B cell (primary cell): ENCODE data around the gene CLK2. TPM values are rescaled to one million over a fixed set of nuclear protein-coding genes. Genes with fewer than 3 reads are reported as not detected.

Source experiments
- ATAC-seq: fragments of 200-7000 bp; cut with Tn5 transposase; one replicate; pipeline ENCODE4 v1.10.0; 2021; ENCODE audit warnings: low read depth, mild to moderate bottlenecking, moderate number of reproducible peaks, moderate library complexity
- CTCF ChIA-PET: fragments of 350-600 bp; sonication (Branson Sonifier 250); formaldehyde crosslinking; loops from one replicate; lab custom pipeline; 2021; ENCODE audit warnings: antibody characterized with exemption, inconsistent platforms; lab: Charles Lee
- POLR2A ChIA-PET: fragments of 350-600 bp; sonication (Branson Sonifier 250); formaldehyde crosslinking; loops from one replicate; lab custom pipeline; 2021; ENCODE audit warnings: antibody characterized with exemption; lab: Charles Lee
- DNase-seq: peaks from one replicate; pipeline ENCODE4 v3.0.0; 2013
- H2AFZ ChIP-seq: 2 replicates; pipeline ENCODE4 v1.6.1; 2012; ENCODE audit warnings: mild to moderate bottlenecking, low read depth, low read length; ENCODE audit not compliant: insufficient read depth, poor library complexity, severe bottlenecking
- H3K27ac ChIP-seq, 2 donors: 1 replicate in 1 of 2; 2 replicates in 1 of 2; pipeline ENCODE4 v1.5.1; 2012 to 2013; ENCODE audit warnings: low read length in 2 of 2, mild to moderate bottlenecking in 2 of 2, moderate library complexity in 1 of 2
- H3K27me3 ChIP-seq, 4 experiments: fragments of 200-600 bp in 1 of 4; sonication (generic) in 1 of 4; replicated peaks in 1 of 4; 1 replicate in 2 of 4; 2 replicates in 2 of 4; pipeline versions ENCODE4 v1.6.1 to v1.7.0; 2013 to 2016; ENCODE audit warnings: low read length in 3 of 4, mild to moderate bottlenecking in 2 of 4, mixed read lengths in 1 of 4, moderate library complexity in 1 of 4; ENCODE audit not compliant: insufficient read depth in 4 of 4, control insufficient read depth in 3 of 4; ENCODE audit errors: control extremely low read depth in 1 of 4
- H3K36me3 ChIP-seq, 2 experiments: replicated peaks in 1 of 2; 1 replicate in 1 of 2; 2 replicates in 1 of 2; pipeline versions ENCODE4 v1.6.1 to v1.7.1; 2013; ENCODE audit warnings: low read length in 1 of 2; ENCODE audit not compliant: insufficient read depth in 2 of 2, control insufficient read depth in 1 of 2; ENCODE audit errors: control extremely low read depth in 1 of 2, extremely low read depth in 1 of 2
- H3K4me1 ChIP-seq, 2 donors: fragments of 200-600 bp in 1 of 2; sonication (generic) in 1 of 2; 1 replicate in 1 of 2; 2 replicates in 1 of 2; pipeline versions ENCODE4 v1.5.1 to v1.6.1; 2013 to 2017; ENCODE audit warnings: low read length in 2 of 2; ENCODE audit not compliant: control insufficient read depth in 2 of 2, insufficient read depth in 2 of 2
- H3K4me2 ChIP-seq: replicated peaks from 2 replicates; pipeline ENCODE3; 2012; ENCODE audit warnings: mild to moderate bottlenecking, low read depth, low read length; ENCODE audit not compliant: poor library complexity, severe bottlenecking
- H3K4me3 ChIP-seq, 5 experiments: fragments of 200-600 bp in 1 of 5; sonication (generic) in 1 of 5; 1 replicate in 3 of 5; 2 replicates in 2 of 5; pipeline versions ENCODE4 v1.5.1 to v1.7.0; 2011 to 2016; ENCODE audit warnings: low read length in 4 of 5, mild to moderate bottlenecking in 4 of 5, low read depth in 2 of 5, control low read depth in 1 of 5, moderate library complexity in 1 of 5; ENCODE audit not compliant: insufficient read depth in 1 of 5; ENCODE audit errors: control extremely low read depth in 1 of 5, extremely low read depth in 1 of 5
- H3K79me2 ChIP-seq: fragments of 200-600 bp; sonication (generic); one replicate; pipeline ENCODE4 v1.6.0; 2016; ENCODE audit warnings: low read length; ENCODE audit not compliant: control insufficient read depth, insufficient read depth
- H3K9ac ChIP-seq: fragments of 200-600 bp; sonication (generic); 2 replicates; pipeline ENCODE4 v1.6.1; 2017; ENCODE audit warnings: mild to moderate bottlenecking, low read length, moderate library complexity
- H3K9me3 ChIP-seq, 3 donors: one replicate each; pipeline versions ENCODE4 v1.6.1 to v1.7.1; 2013; ENCODE audit warnings: low read length in 2 of 3; ENCODE audit not compliant: control insufficient read depth in 2 of 3, insufficient read depth in 1 of 3; ENCODE audit errors: control extremely low read depth in 1 of 3
- H4K20me1 ChIP-seq: 2 replicates; pipeline ENCODE4 v1.6.0; 2012; ENCODE audit warnings: mild to moderate bottlenecking, low read length; ENCODE audit not compliant: insufficient read depth, control insufficient read depth, poor library complexity, severe bottlenecking
- H3K27ac Mint-ChIP-seq: one replicate; pipeline ENCODE4 v1.8.0; 2021; ENCODE audit warnings: mixed read lengths
- H3K27me3 Mint-ChIP-seq: one replicate; pipeline ENCODE4 v1.8.0; 2021; ENCODE audit warnings: mixed read lengths
- H3K4me1 Mint-ChIP-seq: one replicate; pipeline ENCODE4 v1.8.0; 2021; ENCODE audit warnings: mixed read lengths
- H3K4me3 Mint-ChIP-seq: one replicate; pipeline ENCODE4 v1.8.0; 2021; ENCODE audit warnings: mixed read lengths
- H3K9me3 Mint-ChIP-seq: one replicate; pipeline ENCODE4 v1.8.0; 2022; ENCODE audit warnings: mixed read lengths; ENCODE audit not compliant: insufficient read depth
- EZH2 ChIP-seq: IDR thresholded peaks from 2 replicates; pipeline ENCODE4 v1.6.1; 2012; ENCODE audit warnings: borderline replicate concordance, low read depth, mild to moderate bottlenecking, moderate library complexity, low read length; ENCODE audit not compliant: insufficient read depth, poor library complexity, severe bottlenecking
- WGBS: methylation state at CpG from one replicate; pipeline ENCODE4 v1.1.5; 2013; ENCODE audit warnings: missing lambda C conversion rate; ENCODE audit not compliant: insufficient coverage; 5-methylcytosine and 5-hydroxymethylcytosine counted together
- intact Hi-C: fragments of 100-400 bp; cut with micrococcal nuclease; formaldehyde crosslinking; loops from one replicate; pipeline ENCODE4 v1.10.0; 2022
- polyA plus RNA-seq: library from polyadenylated mRNA; depleted of rRNA; stranded (reverse); fragments of >200 nt; gene quantifications from 2 replicates; pipeline ENCODE4 v1.2.3, GENCODE V29; 2012
- total RNA-seq, 2 donors: library from RNA; stranded (reverse); fragments of 120-200 nt in 1 of 2; gene quantifications; 1 replicate in 1 of 2; 2 replicates in 1 of 2; pipeline versions ENCODE4 v1.2.3 to v1.2.4, GENCODE V29; 2013 to 2022
- TF ChIP-seq, protein P1 (sequence below): fragments of 200-600 bp; IDR thresholded peaks from one replicate; pipeline ENCODE4 v1.8.0; 2022; ENCODE audit warnings: antibody characterized with exemption, mild to moderate bottlenecking

Gene CLK2
- total and polyA plus RNA-seq, 2 donors (not counting 1 experiment from before 2014, with no cell fraction given): 152 to 161 TPM

DNA sequence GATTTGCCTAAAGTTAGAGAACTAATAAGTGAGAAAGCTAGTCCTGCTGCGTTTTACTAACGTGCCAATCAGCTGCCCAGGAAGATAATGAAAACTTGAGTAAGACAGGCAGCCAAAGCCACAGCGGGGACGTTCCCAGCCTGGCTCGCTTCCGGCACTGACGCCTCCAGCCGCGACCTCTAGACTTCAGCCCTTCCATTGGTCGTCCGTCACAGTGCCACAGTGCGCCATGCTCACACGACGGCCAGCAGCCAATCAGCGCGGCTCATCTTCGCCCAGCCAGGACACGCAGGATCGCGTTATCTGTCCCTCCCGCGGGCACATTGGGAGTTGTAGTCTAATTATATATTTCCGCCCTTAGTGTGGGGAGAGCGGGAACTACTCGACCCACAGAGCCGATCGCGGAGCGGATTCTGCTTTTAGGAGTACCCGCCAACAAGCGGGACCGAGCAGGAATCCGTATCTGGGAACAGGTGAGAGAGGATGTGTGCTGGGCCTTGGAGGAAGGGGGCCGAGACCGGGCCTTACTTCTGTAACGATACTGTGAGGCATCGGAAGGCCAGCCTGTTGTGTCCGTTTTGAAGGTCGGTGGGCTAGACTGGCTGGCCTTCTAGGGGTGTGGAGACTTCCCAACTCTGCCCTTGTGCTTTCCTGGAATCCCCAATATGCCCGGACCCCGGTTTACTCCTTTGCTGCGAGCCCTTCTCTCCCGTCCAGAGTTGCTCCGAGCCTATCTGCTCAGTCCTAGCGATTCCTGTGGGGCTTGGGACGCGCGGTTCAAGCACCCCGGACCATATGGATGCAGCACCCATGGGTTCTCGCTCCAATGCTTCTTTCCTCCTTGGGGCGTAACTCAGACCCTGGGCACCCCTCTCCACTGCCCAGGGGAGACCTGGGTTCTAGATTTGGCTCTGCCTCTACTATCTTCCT lies 35.5 kb upstream of the CLK2 start, which contains the start of gene FDPS:
TSS of gene FDPS (plus strand) at position 374 of the 930 bp plus-strand sequence. CDS start 924 bp downstream, outside the sequence.
- Mint-ChIP-seq H3K27me3 (no peaks in the 10 kb centered on the region), H3K27ac (peak within 1 kb of the TSS; percentile 93), H3K4me1 (peaks cover 27% of the 10 kb centered on the region), H3K9me3 (no peaks in the 10 kb centered on the region), H3K4me3 (peak within 1 kb of the TSS; percentile 93)
- Histone ChIP-seq H3K4me2 (peak within 1 kb of the TSS; percentile 95), H3K4me3 (peak within 1 kb of the TSS; percentile 62 to 100 (median 88)), H2AFZ (peak within 1 kb of the TSS; percentile 91), H3K4me1 (peaks cover 10 to 23% of the 10 kb centered on the region in 2 donors), H3K27ac (peak within 1 kb of the TSS; percentile 91 to 94), H3K36me3 (no peaks in the 10 kb centered on the region), H3K9me3 (peaks cover 0 to 2% (median 0%) of the 10 kb centered on the region in 3 donors), H4K20me1 (no peaks in the 10 kb centered on the region), H3K9ac (peak within 1 kb of the TSS; percentile 95), H3K79me2 (peaks cover 37% of the 10 kb centered on the region), H3K27me3 (no peaks in the 10 kb centered on the region)
- DNase-seq: peak; percentile 99
- intact Hi-C loops: loop anchor here (1.0 to 5.0 kb wide), 6 partner anchors 15 to 549 kb away; partner anchors contain the start of genes CLK2, DAP3, GON4L and HCN3
- no peak for TF ChIP-seq EZH2
- TF ChIP-seq, protein P1, sequence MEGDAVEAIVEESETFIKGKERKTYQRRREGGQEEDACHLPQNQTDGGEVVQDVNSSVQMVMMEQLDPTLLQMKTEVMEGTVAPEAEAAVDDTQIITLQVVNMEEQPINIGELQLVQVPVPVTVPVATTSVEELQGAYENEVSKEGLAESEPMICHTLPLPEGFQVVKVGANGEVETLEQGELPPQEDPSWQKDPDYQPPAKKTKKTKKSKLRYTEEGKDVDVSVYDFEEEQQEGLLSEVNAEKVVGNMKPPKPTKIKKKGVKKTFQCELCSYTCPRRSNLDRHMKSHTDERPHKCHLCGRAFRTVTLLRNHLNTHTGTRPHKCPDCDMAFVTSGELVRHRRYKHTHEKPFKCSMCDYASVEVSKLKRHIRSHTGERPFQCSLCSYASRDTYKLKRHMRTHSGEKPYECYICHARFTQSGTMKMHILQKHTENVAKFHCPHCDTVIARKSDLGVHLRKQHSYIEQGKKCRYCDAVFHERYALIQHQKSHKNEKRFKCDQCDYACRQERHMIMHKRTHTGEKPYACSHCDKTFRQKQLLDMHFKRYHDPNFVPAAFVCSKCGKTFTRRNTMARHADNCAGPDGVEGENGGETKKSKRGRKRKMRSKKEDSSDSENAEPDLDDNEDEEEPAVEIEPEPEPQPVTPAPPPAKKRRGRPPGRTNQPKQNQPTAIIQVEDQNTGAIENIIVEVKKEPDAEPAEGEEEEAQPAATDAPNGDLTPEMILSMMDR: no peak
- ChIA-PET POLR2A (interaction anchor here (0.7 to 1.4 kb wide), 5 partner anchors 15 to 674 kb away, joined by 3 to 4 read pairs (median 3); partner anchors contain the start of genes CLK2 and SCAMP3), CTCF (interaction anchor here (0.7 to 5.0 kb wide), 7 partner anchors 12 to 610 kb away, joined by 3 to 46 read pairs (median 6); partner anchors contain the start of genes CLK2, RUSC1 and SCAMP3)
- ATAC-seq: peak; percentile 99
- WGBS: 0% methylated on average over 51 of the region's 51 CpGs
